Smooth muscle cell (in vitro differentiated cells): ENCODE data around the gene CDCA8. TPM values are rescaled to one million over a fixed set of nuclear protein-coding genes. Genes with fewer than 3 reads are reported as not detected.

Experiments used
- DNase-seq: peaks from one replicate; lab custom pipeline; 2025; ENCODE audit not compliant: unreplicated experiment; lab: John Stamatoyannopoulos, UW
- H2AFZ ChIP-seq: fragments of 200-600 bp; sonication (generic); 2 replicates; pipeline ENCODE4 v1.6.0; 2016; ENCODE audit warnings: antibody characterized with exemption, low read depth, mild to moderate bottlenecking
- H3F3A ChIP-seq: fragments of 200-600 bp; sonication (generic); 2 replicates; pipeline ENCODE4 v1.6.0; 2017; ENCODE audit warnings: antibody characterized with exemption, low read depth
- H3K27ac ChIP-seq: fragments of 200-600 bp; sonication (generic); 2 replicates; pipeline ENCODE4 v1.5.1; 2016; ENCODE audit warnings: low read depth, mild to moderate bottlenecking
- H3K27me3 ChIP-seq: fragments of 200-600 bp; sonication (generic); 2 replicates; pipeline ENCODE4 v1.6.1; 2016; ENCODE audit warnings: low read depth, mild to moderate bottlenecking
- H3K36me3 ChIP-seq: fragments of 200-600 bp; sonication (generic); 2 replicates; pipeline ENCODE4 v1.5.1; 2016; ENCODE audit warnings: low read depth
- H3K4me1 ChIP-seq: fragments of 200-600 bp; sonication (generic); 2 replicates; pipeline ENCODE4 v1.5.1; 2016; ENCODE audit warnings: low read depth
- H3K4me2 ChIP-seq: fragments of 200-600 bp; sonication (generic); 2 replicates; pipeline ENCODE4 v1.6.0; 2016; ENCODE audit warnings: mild to moderate bottlenecking
- H3K4me3 ChIP-seq: fragments of 200-600 bp; sonication (generic); 2 replicates; pipeline ENCODE4 v1.5.1; 2016; ENCODE audit warnings: mild to moderate bottlenecking
- H3K79me2 ChIP-seq: fragments of 200-600 bp; sonication (generic); 2 replicates; pipeline ENCODE4 v1.6.0; 2016; ENCODE audit warnings: low read depth, mild to moderate bottlenecking
- H3K9ac ChIP-seq: fragments of 200-600 bp; sonication (generic); 2 replicates; pipeline ENCODE4 v1.6.0; 2016; ENCODE audit warnings: low read depth
- H3K9me3 ChIP-seq: fragments of 200-600 bp; sonication (generic); replicated peaks from 2 replicates; pipeline ENCODE4 v1.5.1; 2016; ENCODE audit warnings: low read depth
- H4K20me1 ChIP-seq: fragments of 200-600 bp; sonication (generic); 2 replicates; pipeline ENCODE4 v1.6.0; 2016; ENCODE audit warnings: low read depth
- CTCF ChIP-seq: fragments of 200-600 bp; sonication (generic); IDR thresholded peaks from 2 replicates; pipeline ENCODE4 v1.5.1; 2017; ENCODE audit warnings: borderline replicate concordance, mild to moderate bottlenecking, antibody characterized with exemption; ENCODE audit not compliant: insufficient read depth, poor library complexity, severe bottlenecking
- WGBS: methylation state at CpG from one replicate; pipeline ENCODE4 v1.1.7; 2016; ENCODE audit warnings: low lambda C conversion rate; 5-methylcytosine and 5-hydroxymethylcytosine counted together
- polyA plus RNA-seq: library from polyadenylated mRNA; unstranded; fragments of >200 nt; fragmentation: Nextera tagmentation; extraction: Ambion mirVana; gene quantifications from 2 replicates; pipeline ENCODE4 v1.2.1, GENCODE V29; 2016
- total RNA-seq: library from RNA; depleted of rRNA; stranded (reverse); fragments of >200 nt; gene quantifications from 2 replicates; pipeline ENCODE4 v1.2.3, GENCODE V29; 2014

The CDCA8 gene
- total and polyA plus RNA-seq, 2 experiments from 2014 or later, result 2.4 to 12.4 TPM

GRCh38 chr1:37708471-37708870 is 16.2 kb downstream of the CDCA8 start:
- Histone ChIP-seq H3K9me3 (no peaks in the 10 kb centered on the region), H3K36me3 (no peaks in the 10 kb centered on the region), H3K4me2 (no peak overlapping the region), H3K4me3 (no peak overlapping the region), H3K4me1 (no peaks in the 10 kb centered on the region), H3K27ac (no peak overlapping the region), H4K20me1 (no peaks in the 10 kb centered on the region), H3K9ac (no peak overlapping the region), H3K27me3 (no peaks in the 10 kb centered on the region), H3F3A (no peaks in the 10 kb centered on the region), H3K79me2 (no peaks in the 10 kb centered on the region), H2AFZ (no peak overlapping the region)
- no peak for TF ChIP-seq CTCF
- WGBS, result 93% methylated on average over 4 of the region's 4 CpGs
- no peak for DNase-seq

DNA sequence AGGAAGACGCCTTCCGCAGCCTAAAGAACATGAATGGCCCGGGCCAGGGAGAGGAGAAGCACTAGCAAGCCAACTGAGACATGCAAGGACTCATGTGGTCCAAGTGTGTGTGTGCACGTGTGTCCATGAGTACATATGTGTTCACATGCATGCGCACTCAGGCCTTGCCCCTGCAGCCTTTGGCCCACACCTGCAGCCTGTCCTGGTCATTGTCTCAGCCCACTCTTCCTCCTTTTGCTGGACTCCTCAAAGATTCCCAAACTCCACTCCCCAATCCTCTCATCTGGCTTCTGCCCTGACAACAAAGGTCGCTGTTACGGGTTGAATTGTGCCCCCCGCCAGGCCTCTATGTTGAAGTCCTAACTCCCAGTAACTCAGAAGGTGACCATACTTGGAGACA is 21.9 kb downstream of the CDCA8 start:
- H3K4me1 ChIP-seq, result no peaks in the 10 kb centered on the region
- no peak for DNase-seq
- no peak overlapping the region for H3K4me2 ChIP-seq
- H3K36me3 ChIP-seq, result no peaks in the 10 kb centered on the region
- H3K27me3 ChIP-seq, result no peaks in the 10 kb centered on the region
- H3K27ac ChIP-seq, result no peak overlapping the region
- H3K9me3 ChIP-seq, result no peaks in the 10 kb centered on the region
- no peaks in the 10 kb centered on the region for H4K20me1 ChIP-seq
- H3K9ac ChIP-seq, result no peak overlapping the region
- no peaks in the 10 kb centered on the region for H3F3A ChIP-seq
- H2AFZ ChIP-seq, result no peak overlapping the region
- TF ChIP-seq CTCF, result no peak
- H3K79me2 ChIP-seq, result no peaks in the 10 kb centered on the region
- H3K4me3 ChIP-seq, result no peak overlapping the region
- WGBS, result 91% methylated on average over 8 of the region's 8 CpGs

GRCh38 chr1:37714689-37715088 is 22.4 kb downstream of the CDCA8 start:
- Histone ChIP-seq H3K4me2 (no peak overlapping the region), H3F3A (no peaks in the 10 kb centered on the region), H2AFZ (no peak overlapping the region), H3K9me3 (no peaks in the 10 kb centered on the region), H3K27me3 (no peaks in the 10 kb centered on the region), H4K20me1 (no peaks in the 10 kb centered on the region), H3K4me3 (no peak overlapping the region), H3K79me2 (no peaks in the 10 kb centered on the region), H3K4me1 (no peaks in the 10 kb centered on the region), H3K36me3 (no peaks in the 10 kb centered on the region), H3K27ac (no peak overlapping the region), H3K9ac (no peak overlapping the region)
- no peak for DNase-seq
- TF ChIP-seq CTCF, result no peak
- WGBS, result 92% methylated on average over 4 of the region's 4 CpGs

- Histone ChIP-seq H3K79me2 (no peaks in the 10 kb centered on the region), H3F3A (no peaks in the 10 kb centered on the region), H3K27ac (no peak overlapping the region), H3K27me3 (no peaks in the 10 kb centered on the region), H2AFZ (no peak overlapping the region), H3K4me2 (no peak overlapping the region), H3K9me3 (no peaks in the 10 kb centered on the region), H3K4me3 (no peak overlapping the region), H3K36me3 (no peaks in the 10 kb centered on the region), H4K20me1 (no peaks in the 10 kb centered on the region), H3K4me1 (no peaks in the 10 kb centered on the region), H3K9ac (no peak overlapping the region)
- TF ChIP-seq CTCF, result no peak
- WGBS, result 85% methylated on average over 4 of the region's 4 CpGs
- DNase-seq, result no peak
Observed at GRCh38 chr1:37716321-37716720, 24.0 kb downstream of the CDCA8 start.
